ENCODE data around the gene CBX2.

DNA sequence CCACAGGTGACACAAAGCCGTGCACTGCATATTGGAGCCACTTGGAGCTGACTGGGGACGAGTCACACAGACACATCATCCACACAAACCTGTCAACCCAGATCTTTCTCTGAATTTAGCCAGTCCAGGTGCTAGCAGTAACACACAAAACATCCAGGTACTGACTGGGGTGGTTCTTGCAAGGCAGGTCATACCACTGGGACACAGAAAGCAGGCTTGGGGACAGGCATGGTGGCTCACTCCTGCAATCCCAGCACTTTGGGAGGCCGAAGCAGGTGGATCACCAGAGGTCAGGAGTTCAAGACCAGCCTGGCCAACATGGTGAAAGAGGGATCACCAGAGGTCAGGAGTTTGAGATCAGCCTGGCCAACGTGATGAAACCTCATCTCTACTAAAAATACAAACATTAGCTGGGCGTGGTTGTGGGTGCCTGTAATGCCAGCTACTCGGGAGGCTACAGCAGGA, 32.3 kb upstream of the CBX2 start:
- TF ChIP-seq CTCF (IDR thresholded peaks at IDR 0.05) (no peak), EZH2 (IDR thresholded peaks at IDR 0.05) (no peak), EZH2phosphoT487 (IDR thresholded peaks at IDR 0.05) (no peak)
